Endodermal cell (in vitro differentiated cells): ENCODE measurements around the gene CCDC70. TPM values are rescaled to one million over a fixed set of nuclear protein-coding genes. Genes with fewer than 3 reads are reported as not detected.
"Not testable (repeated sequence)": the region's sequence is repeated elsewhere in the genome, so short reads cannot be mapped to it uniquely, and the experiment has no call there.

Experiments
- DNase-seq: peaks from one replicate; pipeline ENCODE4 v3.0.0-alpha.2; 2017
- H3K27ac ChIP-seq: 2 replicates; pipeline ENCODE4 v1.5.1; 2013; ENCODE audit warnings: mild to moderate bottlenecking, low read depth, low read length, moderate library complexity
- H3K27me3 ChIP-seq: 2 replicates; pipeline ENCODE4 v1.6.1; 2013; ENCODE audit warnings: mild to moderate bottlenecking, low read length, moderate library complexity; ENCODE audit not compliant: insufficient read depth, control insufficient read depth, poor library complexity, severe bottlenecking
- H3K36me3 ChIP-seq: 2 replicates; pipeline ENCODE4 v1.7.0; 2013; ENCODE audit warnings: mild to moderate bottlenecking, low read length, moderate library complexity; ENCODE audit not compliant: control insufficient read depth, insufficient read depth
- H3K4me1 ChIP-seq: one replicate; pipeline ENCODE4 v1.7.0; 2013; ENCODE audit warnings: low read length; ENCODE audit not compliant: control insufficient read depth, insufficient read depth
- H3K4me3 ChIP-seq: 2 replicates; pipeline ENCODE4 v1.5.1; 2013; ENCODE audit warnings: mild to moderate bottlenecking, low read length, moderate library complexity
- H3K9ac ChIP-seq: 2 replicates; pipeline ENCODE4 v1.6.1; 2013; ENCODE audit warnings: mild to moderate bottlenecking, low read length, moderate library complexity; ENCODE audit not compliant: poor library complexity, severe bottlenecking; ENCODE audit errors: extremely low read depth
- H3K9me3 ChIP-seq: 2 replicates; pipeline ENCODE4 v1.6.1; 2013; ENCODE audit warnings: mild to moderate bottlenecking, low read length, moderate library complexity; ENCODE audit not compliant: control insufficient read depth
- H3K27ac Mint-ChIP-seq: 2 replicates; pipeline ENCODE4 v1.8.0; 2020; ENCODE audit warnings: mixed read lengths
- H3K27me3 Mint-ChIP-seq: 2 replicates; pipeline ENCODE4 v1.8.0; 2021; ENCODE audit warnings: mild to moderate bottlenecking, mixed read lengths; ENCODE audit not compliant: insufficient read depth
- H3K36me3 Mint-ChIP-seq: 2 replicates; pipeline ENCODE4 v1.8.0; 2020; ENCODE audit warnings: low read depth, mixed read lengths
- H3K4me1 Mint-ChIP-seq: 2 replicates; pipeline ENCODE4 v1.8.0; 2020; ENCODE audit warnings: mixed read lengths
- H3K4me3 Mint-ChIP-seq: 2 replicates; pipeline ENCODE4 v1.8.0; 2020; ENCODE audit warnings: mild to moderate bottlenecking, moderate library complexity, mixed read lengths
- H3K9me3 Mint-ChIP-seq: 2 replicates; pipeline ENCODE4 v1.8.0; 2020; ENCODE audit warnings: mild to moderate bottlenecking, mixed read lengths
- WGBS, 2 experiments: methylation state at CpG; one replicate each; pipeline versions ENCODE4 v1.1.5 to v1.1.7; 2013; ENCODE audit warnings: missing lambda C conversion rate in 2 of 2, mixed read lengths in 1 of 2; ENCODE audit not compliant: insufficient coverage in 1 of 2, insufficient read length in 1 of 2; 5-methylcytosine and 5-hydroxymethylcytosine counted together
- total RNA-seq, 2 donors: library from RNA; stranded (reverse); fragmentation: NEBNext Ultra II Directional in 1 of 2; extraction: Animal tissue kit (Norgen Biotek cat#: 25700) in 1 of 2; gene quantifications; 2 replicates in 1 of 2; 3 replicates in 1 of 2; pipeline ENCODE4 v1.2.1, GENCODE V29; 2021
- TF ChIP-seq, protein P1 (sequence below): fragments of 200-600 bp; sonication (generic); conservative IDR thresholded peaks from 2 replicates; pipeline ENCODE4 v1.5.0; 2021; ENCODE audit warnings: antibody characterized with exemption, mild to moderate bottlenecking

Gene CCDC70
- total RNA-seq, 2 donors from 2014 or later, result not detected

DNA sequence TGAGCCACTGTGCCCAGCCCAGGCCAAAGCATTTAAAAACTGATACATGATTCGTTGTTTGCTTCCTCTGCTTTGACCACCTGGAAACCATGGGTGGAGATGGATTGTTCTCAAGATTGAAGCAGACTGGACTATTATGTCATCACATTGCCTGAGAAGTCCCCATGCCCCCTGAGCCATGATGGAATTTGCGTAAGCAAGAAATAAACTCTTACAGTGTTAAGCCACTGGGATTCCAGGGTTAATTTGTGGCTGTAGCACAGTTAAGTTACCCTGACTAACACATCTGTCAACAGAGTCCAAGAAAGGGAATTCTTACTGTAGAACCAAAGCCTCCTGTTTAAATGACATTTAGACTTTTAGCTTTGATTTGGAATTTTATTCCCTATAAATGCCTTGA is 38.4 kb upstream of the CCDC70 start:
- H3K27ac Mint-ChIP-seq, result no peak overlapping the region
- no peaks in the 10 kb centered on the region for H3K27me3 ChIP-seq
- no peak overlapping the region for H3K27ac ChIP-seq
- no peak overlapping the region for H3K9ac ChIP-seq
- no peak for DNase-seq
- H3K36me3 Mint-ChIP-seq, result no peaks in the 10 kb centered on the region
- H3K4me1 Mint-ChIP-seq, result peaks cover 25% of the 10 kb centered on the region
- TF ChIP-seq, protein P1, sequence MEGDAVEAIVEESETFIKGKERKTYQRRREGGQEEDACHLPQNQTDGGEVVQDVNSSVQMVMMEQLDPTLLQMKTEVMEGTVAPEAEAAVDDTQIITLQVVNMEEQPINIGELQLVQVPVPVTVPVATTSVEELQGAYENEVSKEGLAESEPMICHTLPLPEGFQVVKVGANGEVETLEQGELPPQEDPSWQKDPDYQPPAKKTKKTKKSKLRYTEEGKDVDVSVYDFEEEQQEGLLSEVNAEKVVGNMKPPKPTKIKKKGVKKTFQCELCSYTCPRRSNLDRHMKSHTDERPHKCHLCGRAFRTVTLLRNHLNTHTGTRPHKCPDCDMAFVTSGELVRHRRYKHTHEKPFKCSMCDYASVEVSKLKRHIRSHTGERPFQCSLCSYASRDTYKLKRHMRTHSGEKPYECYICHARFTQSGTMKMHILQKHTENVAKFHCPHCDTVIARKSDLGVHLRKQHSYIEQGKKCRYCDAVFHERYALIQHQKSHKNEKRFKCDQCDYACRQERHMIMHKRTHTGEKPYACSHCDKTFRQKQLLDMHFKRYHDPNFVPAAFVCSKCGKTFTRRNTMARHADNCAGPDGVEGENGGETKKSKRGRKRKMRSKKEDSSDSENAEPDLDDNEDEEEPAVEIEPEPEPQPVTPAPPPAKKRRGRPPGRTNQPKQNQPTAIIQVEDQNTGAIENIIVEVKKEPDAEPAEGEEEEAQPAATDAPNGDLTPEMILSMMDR, result no peak
- no peaks in the 10 kb centered on the region for H3K9me3 Mint-ChIP-seq
- H3K4me3 ChIP-seq, result no peak overlapping the region
- no peaks in the 10 kb centered on the region for H3K9me3 ChIP-seq
- no peak overlapping the region for H3K4me3 Mint-ChIP-seq
- no peaks in the 10 kb centered on the region for H3K36me3 ChIP-seq
- 91 to 95% methylated on average over 2 of the region's 2 CpGs for WGBS, 2 experiments
- H3K27me3 Mint-ChIP-seq, result no peaks in the 10 kb centered on the region
- H3K4me1 ChIP-seq, result no peaks in the 10 kb centered on the region

DNA sequence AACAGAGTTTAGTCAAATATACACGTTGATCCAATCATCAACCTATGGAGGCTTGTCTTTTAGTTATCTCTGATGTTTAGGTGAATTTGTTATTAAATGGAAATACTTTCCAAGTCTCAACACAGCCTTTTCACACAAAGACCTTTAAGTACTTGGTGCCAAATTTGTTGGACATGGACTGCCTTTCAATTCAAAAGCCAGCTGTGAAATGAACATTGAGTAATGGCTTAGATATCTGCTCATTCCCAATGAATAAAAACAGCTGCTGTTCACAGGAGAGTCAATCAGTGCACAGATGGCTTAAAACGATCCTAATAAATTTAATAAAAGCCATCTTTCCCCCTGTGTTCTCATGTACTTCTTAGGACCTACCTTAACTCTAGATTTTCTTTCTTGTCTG is 37.9 kb upstream of the CCDC70 start:
- TF ChIP-seq, protein P1, result no peak
- no peak overlapping the region for H3K4me3 ChIP-seq
- no peaks in the 10 kb centered on the region for H3K4me1 ChIP-seq
- H3K4me1 Mint-ChIP-seq, result peaks cover 25% of the 10 kb centered on the region
- no peak overlapping the region for H3K27ac Mint-ChIP-seq
- no peak overlapping the region for H3K9ac ChIP-seq
- DNase-seq, result no peak
- no peaks in the 10 kb centered on the region for H3K27me3 ChIP-seq
- H3K4me3 Mint-ChIP-seq, result no peak overlapping the region
- no peak overlapping the region for H3K27ac ChIP-seq
- H3K36me3 Mint-ChIP-seq, result no peaks in the 10 kb centered on the region
- H3K9me3 ChIP-seq, result no peaks in the 10 kb centered on the region
- WGBS, 2 experiments, result 86 to 89% methylated on average over 1 to 2 of the region's 2 CpGs
- no peaks in the 10 kb centered on the region for H3K36me3 ChIP-seq
- no peaks in the 10 kb centered on the region for H3K9me3 Mint-ChIP-seq
- H3K27me3 Mint-ChIP-seq, result no peaks in the 10 kb centered on the region

DNA sequence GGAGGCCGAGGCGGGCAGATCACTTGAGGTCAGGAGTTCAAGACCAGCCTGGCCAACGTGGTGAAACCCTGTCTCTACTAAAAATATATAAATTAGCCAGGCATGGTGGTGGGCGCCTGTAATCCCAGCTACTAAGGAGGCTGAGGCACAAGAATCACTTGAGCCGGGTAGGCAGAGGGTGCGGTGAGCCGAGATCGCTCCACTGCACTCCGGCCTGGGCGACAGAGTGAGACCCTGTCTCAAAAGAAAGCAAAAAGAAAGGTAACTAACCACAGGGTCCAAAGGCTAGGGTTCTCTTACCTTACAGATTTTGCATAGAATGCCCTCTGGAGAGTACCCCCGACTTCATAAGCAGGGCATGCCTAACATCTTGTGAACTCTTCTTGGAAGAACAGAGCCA is 37.1 kb upstream of the CCDC70 start:
- H3K4me3 Mint-ChIP-seq, DNase-seq, H3K27me3 Mint-ChIP-seq, H3K36me3 Mint-ChIP-seq, H3K9me3 ChIP-seq, H3K4me1 ChIP-seq, H3K27ac Mint-ChIP-seq, H3K27me3 ChIP-seq, H3K4me3 ChIP-seq, H3K27ac ChIP-seq, H3K9me3 Mint-ChIP-seq, H3K9ac ChIP-seq, H3K36me3 ChIP-seq: not testable (repeated sequence)
- H3K4me1 Mint-ChIP-seq, result peaks cover 22% of the 10 kb centered on the region
- 92 to 100% methylated on average over 11 of the region's 11 CpGs for WGBS, 2 experiments

DNA sequence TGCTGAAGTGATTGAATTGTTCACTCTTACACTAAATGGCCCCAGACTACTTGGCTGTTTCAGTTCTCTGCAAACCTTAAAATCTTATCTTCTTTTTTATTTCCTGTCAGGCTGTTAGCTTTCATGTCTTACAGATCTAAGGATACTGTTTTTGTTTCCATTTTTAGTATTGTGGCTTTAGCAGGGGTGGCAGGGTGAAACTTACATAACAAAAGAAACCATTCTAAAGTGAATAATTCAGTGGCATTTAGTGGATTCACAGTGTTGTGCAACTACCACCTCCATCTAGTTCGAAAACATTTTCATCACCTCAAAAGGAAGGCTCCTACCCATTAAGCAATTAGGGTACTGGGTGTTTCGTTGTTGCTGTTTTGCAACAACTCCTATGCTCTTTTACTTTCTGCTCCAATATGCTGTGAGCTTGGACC is 36.6 kb upstream of the CCDC70 start:
- H3K36me3 ChIP-seq, result no peaks in the 10 kb centered on the region

More for the DNA sequence above, 36.6 kb upstream of the CCDC70 start:
- no peaks in the 10 kb centered on the region for H3K4me1 ChIP-seq
- Mint-ChIP-seq H3K9me3 (no peaks in the 10 kb centered on the region), H3K4me3 (no peak overlapping the region), H3K4me1 (peaks cover 17% of the 10 kb centered on the region), H3K36me3 (no peaks in the 10 kb centered on the region), H3K27me3 (no peaks in the 10 kb centered on the region), H3K27ac (no peak overlapping the region)
- no peak for DNase-seq
- no peaks in the 10 kb centered on the region for H3K27me3 ChIP-seq
- no peak overlapping the region for H3K4me3 ChIP-seq
- TF ChIP-seq, protein P1, result no peak
- no peaks in the 10 kb centered on the region for H3K9me3 ChIP-seq
- H3K9ac ChIP-seq, result no peak overlapping the region
- no peak overlapping the region for H3K27ac ChIP-seq
- WGBS, 2 experiments, result 79 to 81% methylated on average over 2 of the region's 2 CpGs
